K562 (cell line): ENCODE results near the gene IQSEC3. TPM values are rescaled to one million over a fixed set of nuclear protein-coding genes. Genes with fewer than 3 reads are reported as not detected.

ENCODE experiments used
- polyA plus RNA-seq, 8 experiments: library from polyadenylated mRNA; depleted of rRNA in 4 of 8; stranded (reverse) in 5 of 8; unstranded in 3 of 8; fragments of >200 nt; fragmentation: Nextera tagmentation in 2 of 8; fragmentation: Illumina TruSeq in 1 of 8; extraction: Ambion mirVana in 2 of 8; extraction: Trizol in 1 of 8; gene quantifications; 2 replicates each; pipeline versions ENCODE4 v1.2.1 to v1.2.3, GENCODE V29; 2011 to 2014; ENCODE audit warnings: inconsistent platforms in 1 of 8, missing spikeins in 1 of 8
- total RNA-seq, 7 experiments: library from RNA; depleted of rRNA in 6 of 7; stranded (reverse); fragments of >200 nt in 6 of 7; fragmentation: Illumina TruSeq in 2 of 7; extraction: Trizol in 2 of 7; gene quantifications; 2 replicates each; pipeline versions ENCODE4 v1.2.1 to v1.2.3, GENCODE V29; 2011 to 2021; ENCODE audit warnings: low replicate concordance in 1 of 7

Gene IQSEC3
- total and polyA plus RNA-seq, 9 of the 15 experiments (the other 6 are each of a cell fraction or from before 2014, with no cell fraction given) = under 0.01 to 0.25 (median 0.08) TPM; not detected in 3

Other genes starting within 250 kb of the IQSEC3 start
- gene SLC6A12, start 147.4 kb downstream of the IQSEC3 start, total RNA-seq (2014; rRNA removed) = not detected in 2 replicates
- not detected in 2 replicates for gene SLC6A12, start 147.4 kb downstream of the IQSEC3 start, total RNA-seq (2014; rRNA removed; fragmentation: Illumina TruSeq; extraction: Trizol)
- not detected in 2 replicates for gene SLC6A12, start 147.4 kb downstream of the IQSEC3 start, total RNA-seq (2015; rRNA removed; fragmentation: Illumina TruSeq; extraction: Trizol)
- gene SLC6A12, start 147.4 kb downstream of the IQSEC3 start, total RNA-seq (2021) = not detected in 2 replicates
- 0.04 TPM in 1 of 2 replicates, not detected in the other for gene SLC6A12, start 147.4 kb downstream of the IQSEC3 start, polyA plus RNA-seq (2011; rRNA removed)
- not detected in 2 replicates for gene SLC6A12, start 147.4 kb downstream of the IQSEC3 start, polyA plus RNA-seq (2014; fragmentation: Illumina TruSeq; extraction: Trizol)
- gene SLC6A12, start 147.4 kb downstream of the IQSEC3 start, polyA plus RNA-seq (2014; fragmentation: Nextera tagmentation; extraction: Ambion mirVana) = not detected
- not detected in 2 replicates for gene SLC6A12, start 147.4 kb downstream of the IQSEC3 start, polyA plus RNA-seq (2014; rRNA removed)
- gene SLC6A13, start 196.1 kb downstream of the IQSEC3 start, total RNA-seq (2014; rRNA removed) = not detected in 2 replicates
- 0.22 TPM in 1 of 2 replicates, not detected in the other for gene SLC6A13, start 196.1 kb downstream of the IQSEC3 start, total RNA-seq (2014; rRNA removed; fragmentation: Illumina TruSeq; extraction: Trizol)
- not detected in 2 replicates for gene SLC6A13, start 196.1 kb downstream of the IQSEC3 start, total RNA-seq (2015; rRNA removed; fragmentation: Illumina TruSeq; extraction: Trizol)
- gene SLC6A13, start 196.1 kb downstream of the IQSEC3 start, total RNA-seq (2021) = 0.33 and 0.38 TPM in 2 replicates
- gene SLC6A13, start 196.1 kb downstream of the IQSEC3 start, polyA plus RNA-seq (2011; rRNA removed) = 0.09 TPM in 1 of 2 replicates, not detected in the other
- gene SLC6A13, start 196.1 kb downstream of the IQSEC3 start, polyA plus RNA-seq (2014; fragmentation: Illumina TruSeq; extraction: Trizol) = 0.09 TPM in 1 of 2 replicates, not detected in the other
- gene SLC6A13, start 196.1 kb downstream of the IQSEC3 start, polyA plus RNA-seq (2014; fragmentation: Nextera tagmentation; extraction: Ambion mirVana) = under 1 TPM in 1 of 2 experiments, not detected in 1; 0.06 TPM
- 0.30 TPM in 1 of 2 replicates, not detected in the other for gene SLC6A13, start 196.1 kb downstream of the IQSEC3 start, polyA plus RNA-seq (2014; rRNA removed)